Right lobe of liver (tissue), 6 donors: Measurements from ENCODE around the gene CFAP61. TPM values are rescaled to one million over a fixed set of nuclear protein-coding genes. Genes with fewer than 3 reads are reported as not detected.

Source experiments
- ATAC-seq, 4 donors: fragments of 200-7000 bp; cut with Tn5 transposase; one replicate each; pipeline ENCODE4 v1.9.1; 2020; ENCODE audit warnings: mild to moderate bottlenecking in 4 of 4, moderate library complexity in 4 of 4
- DNase-seq, 3 donors: peaks; one replicate each; pipeline ENCODE4 v3.0.0-alpha.2; 2020
- H3K27ac ChIP-seq, 3 donors: fragments of 200-600 bp; one replicate each; pipeline ENCODE4 v1.8.0; 2022
- H3K27me3 ChIP-seq, 2 donors: fragments of 200-600 bp; one replicate each; pipeline ENCODE4 v1.8.0; 2022
- H3K36me3 ChIP-seq, 4 donors: fragments of 200-600 bp; sonication (generic) in 1 of 4; one replicate each; pipeline versions ENCODE4 v1.5.1 to v1.8.0; 2017 to 2022; ENCODE audit warnings: control low read depth in 1 of 4
- H3K4me1 ChIP-seq, 4 donors: fragments of 200-600 bp; sonication (generic) in 1 of 4; one replicate each; pipeline versions ENCODE4 v1.5.1 to v1.8.0; 2017 to 2022; ENCODE audit warnings: control low read depth in 1 of 4
- H3K4me3 ChIP-seq, 3 donors: fragments of 200-600 bp; one replicate each; pipeline ENCODE4 v1.8.0; 2022
- H3K9me3 ChIP-seq, 4 donors: fragments of 200-600 bp; sonication (generic) in 1 of 4; one replicate each; pipeline versions ENCODE4 v1.5.1 to v1.8.0; 2017 to 2022; ENCODE audit warnings: control low read depth in 1 of 4
- CTCF ChIP-seq, 4 donors: fragments of 200-600 bp in 3 of 4; fragments of 450-650 bp in 1 of 4; IDR thresholded peaks; one replicate each; pipeline versions ENCODE4 v1.5.1 to v1.8.0; 2016 to 2022; ENCODE audit warnings: antibody characterized with exemption in 4 of 4, mild to moderate bottlenecking in 2 of 4
- POLR2A ChIP-seq: fragments of 450-650 bp; IDR thresholded peaks from one replicate; pipeline ENCODE4 v1.6.1; 2017; ENCODE audit warnings: antibody characterized with exemption, mild to moderate bottlenecking
- WGBS: methylation state at CpG from one replicate; pipeline ENCODE4 v1.1.6; 2018; ENCODE audit warnings: low coverage, low lambda C conversion rate; ENCODE audit not compliant: insufficient coverage; ENCODE audit errors: missing lambda C conversion rate; 5-methylcytosine and 5-hydroxymethylcytosine counted together
- intact Hi-C, 2 donors: fragments of 100-400 bp; cut with DNase I; formaldehyde crosslinking; loops; one replicate each; pipeline versions ENCODE4 v1.11.2 to v1.14.1; 2022
- total RNA-seq, 6 experiments: library from RNA; depleted of rRNA in 2 of 6; stranded (reverse); fragments of >200 nt in 2 of 6; fragmentation: NEBNext Ultra II Directional in 3 of 6; extraction: Animal tissue kit (Norgen Biotek cat#: 25700) in 3 of 6; gene quantifications; one replicate each; pipeline versions ENCODE4 v1.1.0 to v1.2.4, GENCODE V29; 2016 to 2023
- donor health status: DM: no; HTN: yes; CAD: no.
- donor health status: DM: no; HTN: no; CAD: no.
- donor health status: DM: no; HTN: no; CAD: no.
- donor health status: DM: no; HTN: yes; CAD: no.
- donor health status: DM: no; HTN: yes; CAD: no.

Gene CFAP61
- total RNA-seq, 6 experiments from 2014 or later: not detected

GRCh38 chr20:20274821-20275220, 222.5 kb downstream of the CFAP61 start:
- 100% methylated on average over 1 of the region's 3 CpGs for WGBS
- Histone ChIP-seq H3K27ac (no peak overlapping the region), H3K27me3 (no peaks in the 10 kb centered on the region), H3K4me3 (no peak overlapping the region), H3K4me1 (no peaks in the 10 kb centered on the region), H3K36me3 (no peaks in the 10 kb centered on the region), H3K9me3 (no peaks in the 10 kb centered on the region)
- DNase-seq (no peak), ATAC-seq (no peak)
- no peak for TF ChIP-seq CTCF (IDR thresholded peaks at IDR 0.05)
- TF ChIP-seq POLR2A: no peak
- intact Hi-C loops: no loop called here

GRCh38 chr20:20275636-20276035, 223.3 kb downstream of the CFAP61 start:
- DNase-seq (no peak), ATAC-seq (no peak)
- Histone ChIP-seq H3K36me3 (no peaks in the 10 kb centered on the region), H3K27ac (no peak overlapping the region), H3K27me3 (no peaks in the 10 kb centered on the region), H3K4me1 (no peaks in the 10 kb centered on the region), H3K4me3 (no peak overlapping the region), H3K9me3 (no peaks in the 10 kb centered on the region)
- TF ChIP-seq CTCF (IDR thresholded peaks at IDR 0.05): no peak
- no peak for TF ChIP-seq POLR2A
- intact Hi-C loops: no loop called here
- 58% methylated on average over 5 of the region's 5 CpGs for WGBS

GRCh38 chr20:20276811-20277530, 224.6 kb downstream of the CFAP61 start:
- no peak overlapping the region for H3K27ac ChIP-seq
- WGBS: 23% methylated on average over 4 of the region's 26 CpGs
- H3K27me3 ChIP-seq: no peaks in the 10 kb centered on the region
- H3K36me3 ChIP-seq: no peaks in the 10 kb centered on the region
- H3K4me3 ChIP-seq: no peak overlapping the region
- intact Hi-C loops: no loop called here
- H3K4me1 ChIP-seq: no peaks in the 10 kb centered on the region
- ATAC-seq (no peak), DNase-seq (no peak)
- no peaks in the 10 kb centered on the region for H3K9me3 ChIP-seq
- no peak for TF ChIP-seq POLR2A
- TF ChIP-seq CTCF (IDR thresholded peaks at IDR 0.05): no peak

DNA sequence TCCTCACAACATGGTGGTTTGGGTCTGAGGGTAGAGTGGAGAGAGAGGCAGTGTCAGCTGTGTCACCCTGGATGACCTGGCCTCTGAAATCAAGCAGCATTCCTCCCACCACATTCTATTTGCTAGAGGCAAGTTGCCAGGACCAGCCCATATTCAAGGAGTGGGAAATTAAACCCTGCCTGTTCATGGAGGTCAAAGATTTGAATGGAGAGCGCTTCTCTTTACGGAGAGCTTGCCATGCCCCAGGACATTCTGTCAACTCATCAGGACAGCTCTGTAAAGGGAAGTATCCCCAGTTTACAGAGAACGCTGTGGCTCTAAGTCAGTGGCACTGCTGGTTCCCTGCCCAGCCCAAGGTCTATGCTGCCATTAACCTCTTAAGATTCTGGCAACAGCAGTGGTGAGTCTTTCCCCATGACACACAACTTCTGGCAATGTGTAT, 225.6 kb downstream of the CFAP61 start:
- H3K9me3 ChIP-seq: no peaks in the 10 kb centered on the region
- no peaks in the 10 kb centered on the region for H3K4me1 ChIP-seq
- DNase-seq: no peak
- no peak overlapping the region for H3K27ac ChIP-seq
- TF ChIP-seq CTCF (IDR thresholded peaks at IDR 0.05) (no peak), POLR2A (no peak)
- no peaks in the 10 kb centered on the region for H3K36me3 ChIP-seq
- 57% methylated on average over 2 of the region's 3 CpGs for WGBS
- ATAC-seq: peak; percentile 37 to 58 (median 44)
- intact Hi-C loops: no loop called here
- no peaks in the 10 kb centered on the region for H3K27me3 ChIP-seq
- H3K4me3 ChIP-seq: no peak overlapping the region
